Sigmoid colon (tissue), 7 donors: ENCODE data around the gene ATIC. TPM values are rescaled to one million over a fixed set of nuclear protein-coding genes. Genes with fewer than 3 reads are reported as not detected.

Experiments
- DNase-seq: peaks from one replicate; pipeline ENCODE4 v3.0.0-alpha.2; 2019
- H3K27ac ChIP-seq, 4 donors: fragments of 200-600 bp; sonication (generic); one replicate each; pipeline ENCODE4 v1.5.1; 2016 to 2019; ENCODE audit warnings: mild to moderate bottlenecking in 1 of 4
- H3K27me3 ChIP-seq, 3 donors: fragments of 200-600 bp; sonication (generic); one replicate each; pipeline ENCODE4 v1.5.1; 2019; ENCODE audit warnings: mild to moderate bottlenecking in 1 of 3
- H3K36me3 ChIP-seq, 4 donors: fragments of 200-600 bp; sonication (generic); one replicate each; pipeline ENCODE4 v1.5.1; 2016 to 2019
- H3K4me1 ChIP-seq, 4 donors: fragments of 200-600 bp; sonication (generic); one replicate each; pipeline ENCODE4 v1.5.1; 2017 to 2019
- H3K4me3 ChIP-seq, 4 donors: fragments of 200-600 bp; sonication (generic); one replicate each; pipeline ENCODE4 v1.5.1; 2017 to 2019; ENCODE audit warnings: mild to moderate bottlenecking in 2 of 4, moderate library complexity in 1 of 4
- H3K9me3 ChIP-seq, 4 donors: fragments of 200-600 bp in 3 of 4; sonication (generic) in 3 of 4; one replicate each; pipeline versions ENCODE4 v1.5.1 to v1.6.1; 2013 to 2019
- EP300 ChIP-seq, 4 donors: sonication (generic); formaldehyde crosslinking; IDR thresholded peaks; one replicate each; pipeline ENCODE4 v1.6.1; 2017; ENCODE audit warnings: antibody characterized with exemption in 4 of 4
- POLR2A ChIP-seq, 2 donors: fragments of 450-650 bp; IDR thresholded peaks; one replicate each; pipeline ENCODE4 v1.6.1; 2016; ENCODE audit warnings: antibody characterized with exemption in 2 of 2, mild to moderate bottlenecking in 2 of 2, moderate library complexity in 2 of 2
- POLR2AphosphoS5 ChIP-seq, 4 donors: sonication (generic); formaldehyde crosslinking; IDR thresholded peaks; one replicate each; pipeline ENCODE4 v1.6.1; 2017; ENCODE audit warnings: antibody characterized with exemption in 4 of 4
- WGBS, 2 donors: extraction: QIAGEN DNeasy Blood & Tissue Kit; methylation state at CpG; one replicate each; pipeline ENCODE4 v1.1.7; 2013; 5-methylcytosine and 5-hydroxymethylcytosine counted together
- intact Hi-C: fragments of 100-400 bp; cut with DNase I; formaldehyde crosslinking; loops from one replicate; pipeline ENCODE4 v1.15.1; 2023
- polyA plus RNA-seq, 3 donors: library from polyadenylated mRNA; stranded (reverse); fragments of 200-250 nt; gene quantifications; one replicate each; pipeline ENCODE4 v1.2.3, GENCODE V29; 2013
- total RNA-seq, 4 donors: library from RNA; depleted of rRNA; stranded (reverse); fragments of >200 nt; gene quantifications; one replicate each; pipeline ENCODE4 v1.1.0, GENCODE V29; 2016
- TF ChIP-seq, protein P1 (sequence below), 4 experiments: fragments of 450-650 bp in 3 of 4; fragments of 200-600 bp in 1 of 4; IDR thresholded peaks; one replicate each; pipeline ENCODE4 v1.5.1; 2016 to 2019; ENCODE audit warnings: antibody characterized with exemption in 4 of 4, mild to moderate bottlenecking in 3 of 4, moderate library complexity in 2 of 4
- donor health status: healthy with polysubstance abuse.
- donor health status: Bipolar disorder and iron deficiency.
- donor health status: healthy.

Gene ATIC
- total and polyA plus RNA-seq, 7 donors: 27.0 to 116 (median 42.6) TPM

GRCh38 chr2:215377283-215377682, 65.4 kb downstream of the ATIC start:
- Histone ChIP-seq H3K4me1 (no peaks in the 10 kb centered on the region), H3K36me3 (peaks cover 80 to 100% (median 84%) of the 10 kb centered on the region in 4 donors), H3K4me3 (no peak overlapping the region), H3K27ac (no peak overlapping the region), H3K9me3 (no peaks in the 10 kb centered on the region), H3K27me3 (no peaks in the 10 kb centered on the region)
- 92 to 94% methylated on average over 2 of the region's 2 CpGs for WGBS, 2 donors
- no peak for DNase-seq
- intact Hi-C loops: no loop called here
- no peak for TF ChIP-seq EP300 (IDR thresholded peaks at IDR 0.05)
- TF ChIP-seq POLR2AphosphoS5 (IDR thresholded peaks at IDR 0.05): no peak
- no peak for TF ChIP-seq POLR2A (IDR thresholded peaks at IDR 0.05)
- TF ChIP-seq, protein P1, sequence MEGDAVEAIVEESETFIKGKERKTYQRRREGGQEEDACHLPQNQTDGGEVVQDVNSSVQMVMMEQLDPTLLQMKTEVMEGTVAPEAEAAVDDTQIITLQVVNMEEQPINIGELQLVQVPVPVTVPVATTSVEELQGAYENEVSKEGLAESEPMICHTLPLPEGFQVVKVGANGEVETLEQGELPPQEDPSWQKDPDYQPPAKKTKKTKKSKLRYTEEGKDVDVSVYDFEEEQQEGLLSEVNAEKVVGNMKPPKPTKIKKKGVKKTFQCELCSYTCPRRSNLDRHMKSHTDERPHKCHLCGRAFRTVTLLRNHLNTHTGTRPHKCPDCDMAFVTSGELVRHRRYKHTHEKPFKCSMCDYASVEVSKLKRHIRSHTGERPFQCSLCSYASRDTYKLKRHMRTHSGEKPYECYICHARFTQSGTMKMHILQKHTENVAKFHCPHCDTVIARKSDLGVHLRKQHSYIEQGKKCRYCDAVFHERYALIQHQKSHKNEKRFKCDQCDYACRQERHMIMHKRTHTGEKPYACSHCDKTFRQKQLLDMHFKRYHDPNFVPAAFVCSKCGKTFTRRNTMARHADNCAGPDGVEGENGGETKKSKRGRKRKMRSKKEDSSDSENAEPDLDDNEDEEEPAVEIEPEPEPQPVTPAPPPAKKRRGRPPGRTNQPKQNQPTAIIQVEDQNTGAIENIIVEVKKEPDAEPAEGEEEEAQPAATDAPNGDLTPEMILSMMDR (IDR thresholded peaks at IDR 0.05): no peak

GRCh38 chr2:215378045-215378444, 66.2 kb downstream of the ATIC start:
- Histone ChIP-seq H3K9me3 (no peaks in the 10 kb centered on the region), H3K4me1 (no peaks in the 10 kb centered on the region), H3K36me3 (peaks cover 80 to 100% (median 87%) of the 10 kb centered on the region in 4 donors), H3K27me3 (no peaks in the 10 kb centered on the region), H3K27ac (no peak overlapping the region), H3K4me3 (no peak overlapping the region)
- intact Hi-C loops: no loop called here
- TF ChIP-seq, protein P1 (IDR thresholded peaks at IDR 0.05): no peak
- no peak for TF ChIP-seq POLR2A (IDR thresholded peaks at IDR 0.05)
- TF ChIP-seq EP300 (IDR thresholded peaks at IDR 0.05): no peak
- no peak for TF ChIP-seq POLR2AphosphoS5 (IDR thresholded peaks at IDR 0.05)
- 93 to 95% methylated on average over 3 of the region's 3 CpGs for WGBS, 2 donors
- no peak for DNase-seq

DNA sequence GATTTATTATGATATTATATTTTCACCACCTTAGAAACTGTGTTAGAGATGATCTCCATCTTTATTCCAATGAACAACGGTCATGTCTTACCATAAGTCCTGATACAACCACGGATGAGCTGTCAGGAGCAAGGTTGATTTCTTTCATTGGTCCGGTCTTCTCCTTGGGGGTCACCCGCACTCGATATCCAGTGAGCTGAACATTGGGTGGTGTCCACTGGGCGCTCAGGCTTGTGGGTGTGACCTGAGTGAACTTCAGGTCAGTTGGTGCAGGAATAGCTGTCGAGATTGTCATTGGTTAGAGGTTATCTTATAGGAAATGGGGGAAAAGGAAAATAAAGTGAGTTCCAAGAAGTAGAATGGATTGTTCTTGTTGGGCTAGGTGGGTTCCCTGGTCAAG, 67.2 kb downstream of the ATIC start:
- H3K36me3 ChIP-seq: peaks cover 82 to 100% (median 87%) of the 10 kb centered on the region in 4 donors
- intact Hi-C loops: no loop called here
- H3K27me3 ChIP-seq: no peaks in the 10 kb centered on the region
- 94 to 95% methylated on average over 7 of the region's 7 CpGs for WGBS, 2 donors
- no peaks in the 10 kb centered on the region for H3K9me3 ChIP-seq
- no peak overlapping the region for H3K27ac ChIP-seq
- DNase-seq: no peak
- no peaks in the 10 kb centered on the region for H3K4me1 ChIP-seq
- no peak overlapping the region for H3K4me3 ChIP-seq
- peak in 2 of 4 donors; percentile 3 to 8 for TF ChIP-seq POLR2AphosphoS5 (IDR thresholded peaks at IDR 0.05)
- TF ChIP-seq, protein P1 (IDR thresholded peaks at IDR 0.05): no peak

DNA sequence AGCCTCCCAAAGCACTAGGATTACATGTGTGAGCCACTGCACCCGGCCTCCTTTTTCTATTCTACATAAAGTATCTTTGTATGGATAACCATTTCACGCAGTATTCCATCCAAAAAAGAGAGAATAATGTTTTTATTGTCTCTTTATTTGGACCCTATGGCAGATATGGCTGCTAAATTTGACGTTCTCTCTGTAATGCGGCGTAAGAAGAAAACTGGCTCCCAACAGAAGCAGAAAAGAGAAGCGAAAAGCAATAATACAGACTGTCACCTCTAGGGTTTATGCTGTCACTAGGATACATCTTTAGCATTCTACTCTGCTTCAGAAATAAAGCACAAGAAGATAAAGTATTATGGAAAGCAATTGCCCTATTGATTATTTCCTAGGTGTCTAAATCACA, 68.1 kb downstream of the ATIC start:
- intact Hi-C loops: no loop called here

More for the DNA sequence above, 68.1 kb downstream of the ATIC start:
- H3K27ac ChIP-seq: no peak overlapping the region
- no peak overlapping the region for H3K4me3 ChIP-seq
- TF ChIP-seq, protein P1 (IDR thresholded peaks at IDR 0.05): no peak
- TF ChIP-seq POLR2AphosphoS5 (IDR thresholded peaks at IDR 0.05) (peak in 1 of 4 donors; percentile 2), EP300 (IDR thresholded peaks at IDR 0.05) (no peak)
- no peaks in the 10 kb centered on the region for H3K27me3 ChIP-seq
- H3K9me3 ChIP-seq: no peaks in the 10 kb centered on the region
- 93 to 95% methylated on average over 6 of the region's 6 CpGs for WGBS, 2 donors
- H3K4me1 ChIP-seq: no peaks in the 10 kb centered on the region
- peaks cover 75 to 100% (median 87%) of the 10 kb centered on the region in 4 donors for H3K36me3 ChIP-seq
- DNase-seq: no peak
